HG03039 (cell line): ENCODE results near the gene UBAP1L.

ENCODE experiments used
- ATAC-seq: cut with Tn5 transposase; IDR thresholded peaks from one replicate; pipeline ENCODE4 v1.9.1; 2021; ENCODE audit warnings: mild to moderate bottlenecking, moderate library complexity; ENCODE audit not compliant: unreplicated experiment

Gene UBAP1L

GRCh38 chr15:65067645-65068402 lies 47.2 kb downstream of the UBAP1L start, which contains the start of gene RASL12:
Gene RASL12, minus strand, starts transcription at chr15:65067991. Its CDS starts 156 bp downstream, at chr15:65067835.
- no peak for ATAC-seq

DNA sequence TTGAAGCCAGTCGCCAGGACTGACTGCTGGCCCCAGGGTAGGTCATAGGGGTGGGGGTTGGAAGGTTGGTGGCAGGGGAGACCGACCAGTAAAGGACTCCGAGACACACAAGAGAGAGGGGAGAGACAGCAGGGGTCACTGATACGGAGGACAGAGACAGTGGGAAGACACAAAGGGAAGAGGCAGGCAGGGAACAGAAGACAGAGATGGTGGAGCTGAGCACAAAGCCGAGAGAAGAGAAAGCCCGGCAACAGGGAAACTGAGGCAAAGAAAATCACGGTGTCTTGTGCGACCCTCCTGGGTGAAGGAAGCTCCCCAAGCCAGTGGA lies 47.7 kb downstream of the UBAP1L start:
- no peak for ATAC-seq

DNA sequence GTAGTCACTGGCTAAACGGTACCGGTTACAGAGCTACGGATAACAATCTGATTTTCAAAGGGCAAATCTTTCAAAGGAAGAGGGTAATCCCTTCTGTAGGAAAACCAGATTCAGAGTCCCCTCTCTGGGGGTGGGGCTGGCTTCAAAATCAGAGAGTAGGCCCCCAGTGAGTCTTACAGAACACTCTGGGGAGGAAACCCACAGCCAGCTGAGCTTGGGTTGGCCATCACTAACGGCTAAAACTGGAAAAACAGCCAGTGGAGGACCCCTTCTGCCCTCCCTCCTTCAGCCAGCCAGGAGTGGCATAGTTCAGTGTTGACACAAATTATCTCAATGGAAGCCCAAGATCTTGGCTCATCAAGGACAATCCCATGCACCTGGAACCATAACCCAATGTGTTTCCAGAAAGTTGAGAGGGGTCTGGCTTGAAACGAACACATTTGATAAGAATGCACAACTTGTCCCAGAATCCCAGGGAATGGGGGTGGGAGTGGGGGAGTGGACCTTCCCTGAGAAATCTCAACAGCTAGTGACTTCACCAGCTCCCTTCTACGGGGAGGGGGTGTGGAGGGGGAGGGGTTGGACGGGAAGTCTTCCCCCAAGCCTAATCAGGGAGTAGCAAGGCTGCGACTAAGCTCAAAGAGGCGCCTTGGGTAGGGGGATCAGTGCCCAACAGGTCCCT lies 48.2 kb downstream of the UBAP1L start:
- ATAC-seq = no peak

DNA sequence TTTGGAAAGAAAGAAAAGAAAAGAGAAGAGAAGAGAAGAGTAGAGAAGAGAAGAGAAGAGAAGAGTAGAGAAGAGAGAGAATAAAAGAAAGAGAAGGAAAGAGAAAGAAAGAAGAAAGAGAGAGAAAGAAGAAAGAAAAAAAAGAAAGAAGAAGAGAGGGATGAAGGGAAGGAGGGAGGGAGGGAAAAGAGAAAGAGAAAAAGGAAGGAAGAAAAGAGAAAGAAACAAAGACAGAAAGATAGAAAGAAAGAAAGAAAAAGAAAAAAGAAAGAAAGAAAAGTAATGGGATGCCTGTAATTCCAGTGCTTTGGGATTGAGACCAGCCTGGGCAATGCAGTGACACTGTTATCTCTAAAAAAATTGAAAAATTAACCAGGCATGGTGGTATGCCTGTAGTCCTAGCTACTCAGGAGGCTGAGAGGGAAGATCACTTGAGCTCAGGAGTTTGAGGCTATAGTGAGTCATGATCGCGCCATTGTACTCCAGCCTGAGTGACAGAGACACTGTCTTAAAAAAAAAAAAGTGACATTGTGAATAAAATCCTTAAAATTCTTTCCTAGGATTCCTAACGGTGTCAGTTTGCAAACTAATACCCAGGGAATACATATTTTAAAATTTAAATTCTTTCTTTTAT lies 48.9 kb downstream of the UBAP1L start:
- ATAC-seq = no peak

DNA sequence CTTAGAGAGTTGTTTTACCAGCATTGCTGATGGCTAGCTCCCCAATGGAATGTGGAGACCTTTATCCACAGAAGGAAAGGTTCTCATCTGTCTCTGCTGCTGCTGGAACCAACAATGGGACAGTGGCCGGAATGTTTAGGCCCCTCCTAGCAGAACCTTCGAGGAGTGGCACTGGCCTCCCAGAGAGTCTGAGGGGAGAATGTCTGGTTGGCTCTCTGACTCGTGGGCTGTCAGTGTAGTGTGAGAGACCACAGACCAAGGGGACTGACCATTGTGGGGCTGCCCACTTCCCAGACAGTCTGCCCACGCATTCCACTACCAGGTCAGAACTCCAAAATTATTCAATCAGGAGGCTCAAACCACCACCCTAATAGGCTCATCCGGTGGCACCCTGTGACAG lies 52.3 kb downstream of the UBAP1L start:
- no peak for ATAC-seq

DNA sequence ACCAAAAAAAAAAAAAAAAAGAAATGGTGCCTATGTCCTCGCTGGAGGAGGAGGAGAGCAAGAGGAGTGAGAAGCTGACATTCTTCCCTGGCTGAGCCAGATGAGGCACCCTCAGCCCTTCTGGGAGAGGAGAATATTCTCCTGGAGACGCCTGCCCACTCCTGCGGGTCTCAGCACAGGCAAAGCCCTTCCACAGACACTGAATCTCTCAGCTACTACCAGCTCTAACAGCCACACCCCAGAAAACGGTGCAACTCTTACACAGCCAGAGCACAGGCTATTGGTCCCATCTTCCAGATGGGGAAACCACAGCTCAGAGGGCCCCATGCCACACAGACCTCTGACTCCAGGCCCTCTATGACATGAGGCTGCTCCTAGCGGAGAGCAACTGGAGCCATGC lies 52.9 kb downstream of the UBAP1L start:
- no peak for ATAC-seq

- no peak for ATAC-seq
These were observed 54.2 kb downstream of the UBAP1L start for GRCh38 chr15:65060641-65061397.

- no peak for ATAC-seq
These were observed 54.9 kb downstream of the UBAP1L start for GRCh38 chr15:65059931-65060596.

DNA sequence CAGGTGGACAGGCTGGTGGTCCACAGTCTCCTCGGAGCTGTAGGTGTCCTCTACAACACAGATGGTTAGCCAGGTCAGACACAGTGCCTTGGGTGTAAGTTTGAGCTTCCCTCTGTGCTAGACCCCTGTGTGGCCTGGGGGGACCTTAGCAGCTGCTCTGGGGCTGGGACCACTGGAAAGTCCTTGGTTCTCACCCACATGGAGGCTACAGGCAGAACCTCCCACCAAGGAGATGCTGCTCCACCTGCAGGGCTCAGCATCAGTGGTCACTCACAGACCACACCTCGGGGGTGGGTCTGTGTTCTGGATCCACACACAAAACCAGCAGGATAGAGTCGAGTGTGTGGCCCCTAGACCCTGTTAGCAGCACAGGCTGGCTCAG lies 55.6 kb downstream of the UBAP1L start:
- no peak for ATAC-seq

DNA sequence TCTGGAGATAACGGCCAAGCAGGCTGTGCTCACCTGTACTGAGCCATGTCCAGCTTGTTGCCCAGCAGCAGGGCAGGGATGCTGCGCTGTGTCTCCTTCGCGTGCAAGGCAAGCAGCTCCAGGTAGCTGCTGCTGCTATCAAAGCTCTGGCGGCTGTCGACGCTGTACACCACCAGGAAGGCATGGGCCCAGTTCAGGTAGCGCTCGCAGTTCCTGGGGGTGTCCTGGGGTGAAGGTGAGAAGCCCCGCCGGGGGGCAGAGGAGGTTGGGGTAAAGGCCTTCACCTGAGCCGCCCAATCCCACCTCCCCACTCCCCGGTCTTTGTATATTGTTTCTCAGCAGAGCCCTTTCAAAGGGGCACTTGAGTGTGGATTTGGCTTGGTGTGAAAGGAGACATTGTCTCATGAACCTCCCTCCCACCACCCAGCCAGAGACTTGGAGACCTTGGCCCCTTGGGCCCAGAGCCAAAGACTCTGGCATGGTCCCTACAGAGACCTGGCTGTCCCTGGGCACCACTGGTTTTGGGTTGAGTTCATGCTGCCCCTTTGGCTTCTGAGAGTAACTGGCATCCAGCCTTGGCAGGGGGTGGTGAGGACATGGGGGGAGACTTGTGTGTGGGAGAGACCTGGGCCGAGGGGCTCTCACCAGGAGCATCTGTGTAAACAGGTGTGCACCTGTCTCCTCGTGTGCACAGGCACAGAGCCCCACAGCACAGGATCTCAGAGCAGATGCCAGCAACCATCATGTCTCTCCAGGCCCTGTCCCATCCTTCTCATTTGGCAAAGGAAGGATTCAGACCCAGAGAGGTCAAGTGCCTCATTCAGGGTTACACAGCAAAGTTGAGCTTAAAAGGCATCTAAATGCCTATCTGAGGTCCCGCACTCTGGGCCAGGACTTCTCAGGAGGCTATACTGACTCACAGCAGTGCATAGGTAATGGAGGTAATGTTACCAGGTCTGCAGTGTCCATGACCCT lies 56.3 kb downstream of the UBAP1L start:
- ATAC-seq = no peak

GRCh38 chr15:65057549-65057940 lies 57.5 kb downstream of the UBAP1L start:
- ATAC-seq = no peak

- no peak for ATAC-seq
These were observed 58.0 kb downstream of the UBAP1L start for GRCh38 chr15:65056868-65057548.

- ATAC-seq = no peak
These were observed 58.9 kb downstream of the UBAP1L start for GRCh38 chr15:65056106-65056505.

DNA sequence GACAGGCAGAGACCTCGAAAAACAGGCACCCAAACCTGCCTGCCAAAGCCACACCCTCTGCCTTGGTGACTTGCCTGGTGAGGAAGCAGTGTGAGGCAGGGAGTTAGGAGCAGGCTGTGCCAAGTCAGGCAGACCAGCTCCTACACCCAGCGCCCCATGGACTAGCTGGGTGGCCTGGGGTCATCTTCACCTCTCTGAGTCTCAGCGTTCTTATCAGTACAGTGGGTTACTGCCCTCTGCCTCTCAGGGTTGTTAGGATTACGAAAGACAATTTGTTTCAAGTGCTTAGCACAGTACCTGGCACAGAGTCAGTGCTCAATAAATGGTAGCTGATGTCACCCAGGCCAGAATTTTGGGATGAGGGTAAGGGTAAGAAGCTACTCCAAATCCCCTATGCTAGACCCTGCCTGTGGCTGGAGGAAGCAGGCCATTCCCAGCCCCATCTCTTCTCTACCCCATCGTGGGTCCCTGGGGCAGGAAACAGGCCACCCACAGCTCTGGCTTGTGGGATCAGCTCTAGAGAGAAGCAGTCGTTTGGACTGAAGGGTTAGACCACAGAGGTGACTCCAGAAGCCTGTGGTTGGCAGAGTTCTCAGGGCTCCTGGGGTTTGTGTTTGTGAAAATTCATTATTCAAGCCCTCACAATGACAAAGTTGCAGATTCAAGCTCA lies 59.7 kb downstream of the UBAP1L start:
- no peak for ATAC-seq

- no peak for ATAC-seq
These were observed 60.4 kb downstream of the UBAP1L start for GRCh38 chr15:65054333-65055200.

DNA sequence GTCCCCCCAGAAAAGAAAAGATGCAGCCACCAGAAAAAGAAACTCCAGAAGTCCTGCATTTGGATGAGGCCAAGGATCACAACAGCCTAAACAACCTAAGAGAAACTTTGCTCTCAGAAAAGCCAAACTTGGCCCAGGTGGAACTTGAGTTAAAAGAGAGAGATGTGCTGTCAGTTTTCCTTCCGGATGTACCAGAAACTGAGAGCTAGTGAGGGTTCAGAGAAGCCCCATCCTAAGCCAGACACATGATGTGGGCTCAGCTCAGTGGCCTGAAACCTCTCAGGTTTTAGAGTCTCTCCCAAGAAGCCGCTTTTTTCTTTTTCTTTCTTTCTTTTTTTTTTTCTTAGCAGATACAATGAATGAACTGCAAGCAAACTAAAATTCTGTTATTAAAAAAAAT lies 62.0 kb downstream of the UBAP1L start:
- ATAC-seq = no peak

DNA sequence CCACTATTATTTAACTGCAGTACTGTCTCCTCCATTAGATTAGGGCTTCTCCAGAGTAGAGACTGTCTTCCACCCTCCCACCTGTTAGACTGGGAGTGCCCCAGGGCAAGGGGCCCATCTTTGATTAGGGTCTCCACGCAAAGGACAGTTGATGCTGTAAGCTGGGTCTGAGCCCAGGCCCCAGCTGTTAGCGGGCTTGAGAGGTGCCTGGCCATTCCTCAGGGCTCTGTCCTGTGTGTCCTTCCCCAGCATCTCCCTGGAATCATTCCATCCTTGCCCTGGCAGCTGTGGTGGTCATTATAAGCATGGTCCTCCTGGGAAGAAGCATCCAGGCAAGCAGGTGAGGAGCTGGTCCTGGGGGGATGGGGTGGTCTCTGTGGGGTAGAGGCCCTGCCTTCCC lies 63.7 kb downstream of the UBAP1L start:
- no peak for ATAC-seq

DNA sequence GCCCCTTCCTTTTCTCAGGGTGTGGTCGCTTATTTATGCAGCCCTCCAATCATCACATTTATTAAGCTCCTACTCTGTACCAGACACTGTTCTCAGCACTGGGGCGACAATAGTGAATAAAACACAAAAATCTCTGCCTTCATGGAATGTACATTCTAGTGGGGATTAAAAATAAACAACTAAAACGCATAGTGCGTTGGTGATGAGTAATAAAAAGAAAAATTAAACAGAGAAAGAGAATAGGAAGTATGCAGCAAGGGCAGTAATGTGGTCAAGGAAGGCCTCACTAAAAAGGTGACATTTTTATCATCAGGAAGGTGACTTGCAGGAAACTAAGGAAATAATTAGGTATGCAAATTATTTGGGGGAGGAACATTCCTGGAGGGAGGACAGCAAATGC lies 64.7 kb downstream of the UBAP1L start:
- ATAC-seq = no peak
